Activated CD8-positive, alpha-beta T cell treated with anti-CD3 and anti-CD28 coated beads for 36 hours (primary cell): ENCODE results near the gene MBP. TPM values are rescaled to one million over a fixed set of nuclear protein-coding genes. Genes with fewer than 3 reads are reported as not detected.

Source experiments
- ATAC-seq: fragments of 200-7000 bp; cut with Tn5 transposase; one replicate; pipeline ENCODE4 v1.10.0; 2021; ENCODE audit warnings: mild to moderate bottlenecking, moderate library complexity
- CTCF ChIA-PET: fragments of 350-600 bp; sonication (Branson Sonifier 250); formaldehyde crosslinking; loops from one replicate; lab custom pipeline; 2021; ENCODE audit warnings: antibody characterized with exemption; lab: Charles Lee
- POLR2A ChIA-PET: fragments of 350-600 bp; sonication (Branson Sonifier 250); formaldehyde crosslinking; loops from one replicate; lab custom pipeline; 2021; ENCODE audit warnings: antibody characterized with exemption; lab: Charles Lee
- DNase-seq: peaks from one replicate; pipeline ENCODE4 v3.0.0-alpha.2; 2020
- H3K27ac Mint-ChIP-seq: one replicate; pipeline ENCODE4 v1.8.0; 2021; ENCODE audit warnings: mild to moderate bottlenecking, mixed read lengths
- H3K27me3 Mint-ChIP-seq: one replicate; pipeline ENCODE4 v1.8.0; 2021; ENCODE audit warnings: mixed read lengths
- H3K36me3 Mint-ChIP-seq: one replicate; pipeline ENCODE4 v1.8.0; 2021; ENCODE audit warnings: low read depth, mixed read lengths
- H3K4me1 Mint-ChIP-seq: one replicate; pipeline ENCODE4 v1.8.0; 2021; ENCODE audit warnings: low read depth, mixed read lengths
- H3K4me3 Mint-ChIP-seq: one replicate; pipeline ENCODE4 v1.8.0; 2021; ENCODE audit warnings: mild to moderate bottlenecking, moderate library complexity, mixed read lengths
- H3K9me3 Mint-ChIP-seq: one replicate; pipeline ENCODE4 v1.8.0; 2021; ENCODE audit warnings: mixed read lengths
- intact Hi-C: fragments of 100-400 bp; cut with micrococcal nuclease; formaldehyde crosslinking; loops from one replicate; pipeline ENCODE4 v1.10.0; 2022
- total RNA-seq, 2 experiments: library from RNA; stranded (reverse); gene quantifications; one replicate each; pipeline ENCODE4 v1.2.3, GENCODE V29; 2021
- TF ChIP-seq, protein P1 (sequence below): fragments of 200-600 bp; IDR thresholded peaks from one replicate; pipeline ENCODE4 v1.8.0; 2022; ENCODE audit warnings: antibody characterized with exemption, mild to moderate bottlenecking

The MBP gene
- total RNA-seq, 2 experiments from 2014 or later: 39.9 to 41.5 TPM

DNA sequence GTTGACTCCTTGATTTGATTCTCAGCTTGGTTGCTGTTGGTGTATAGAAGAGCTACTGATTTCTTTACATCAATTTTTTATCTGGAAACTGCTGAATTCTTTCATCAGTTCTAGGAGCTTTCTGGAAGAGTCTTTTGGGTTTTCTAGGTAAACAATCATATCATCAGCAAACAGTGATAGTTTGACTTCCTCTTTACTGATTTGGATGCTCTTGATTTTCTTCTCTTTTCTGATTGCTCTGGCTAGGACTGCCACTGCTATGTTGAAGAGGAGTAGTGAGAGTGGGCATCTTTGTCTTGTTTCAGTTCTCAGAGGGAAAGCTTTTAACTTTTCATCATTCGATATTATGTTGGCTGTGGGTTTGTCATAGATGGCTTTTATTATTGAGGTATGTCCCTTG is 169.7 kb downstream of the MBP start:
- ATAC-seq (no peak), DNase-seq (no peak)
- CTCF ChIA-PET: interaction anchor here (0.9 to 1.4 kb wide), 4 partner anchors 21 to 162 kb away, joined by 3 read pairs; no protein-coding TSS in a partner anchor
- POLR2A ChIA-PET: no interaction called here
- Mint-ChIP-seq H3K4me1 (peaks cover 16% of the 10 kb centered on the region), H3K4me3 (no peak overlapping the region), H3K9me3 (no peaks in the 10 kb centered on the region), H3K36me3 (peaks cover 55% of the 10 kb centered on the region), H3K27me3 (no peaks in the 10 kb centered on the region), H3K27ac (peak overlapping the region; percentile 5)
- intact Hi-C loops: no loop called here
- TF ChIP-seq, protein P1, sequence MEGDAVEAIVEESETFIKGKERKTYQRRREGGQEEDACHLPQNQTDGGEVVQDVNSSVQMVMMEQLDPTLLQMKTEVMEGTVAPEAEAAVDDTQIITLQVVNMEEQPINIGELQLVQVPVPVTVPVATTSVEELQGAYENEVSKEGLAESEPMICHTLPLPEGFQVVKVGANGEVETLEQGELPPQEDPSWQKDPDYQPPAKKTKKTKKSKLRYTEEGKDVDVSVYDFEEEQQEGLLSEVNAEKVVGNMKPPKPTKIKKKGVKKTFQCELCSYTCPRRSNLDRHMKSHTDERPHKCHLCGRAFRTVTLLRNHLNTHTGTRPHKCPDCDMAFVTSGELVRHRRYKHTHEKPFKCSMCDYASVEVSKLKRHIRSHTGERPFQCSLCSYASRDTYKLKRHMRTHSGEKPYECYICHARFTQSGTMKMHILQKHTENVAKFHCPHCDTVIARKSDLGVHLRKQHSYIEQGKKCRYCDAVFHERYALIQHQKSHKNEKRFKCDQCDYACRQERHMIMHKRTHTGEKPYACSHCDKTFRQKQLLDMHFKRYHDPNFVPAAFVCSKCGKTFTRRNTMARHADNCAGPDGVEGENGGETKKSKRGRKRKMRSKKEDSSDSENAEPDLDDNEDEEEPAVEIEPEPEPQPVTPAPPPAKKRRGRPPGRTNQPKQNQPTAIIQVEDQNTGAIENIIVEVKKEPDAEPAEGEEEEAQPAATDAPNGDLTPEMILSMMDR: no peak

DNA sequence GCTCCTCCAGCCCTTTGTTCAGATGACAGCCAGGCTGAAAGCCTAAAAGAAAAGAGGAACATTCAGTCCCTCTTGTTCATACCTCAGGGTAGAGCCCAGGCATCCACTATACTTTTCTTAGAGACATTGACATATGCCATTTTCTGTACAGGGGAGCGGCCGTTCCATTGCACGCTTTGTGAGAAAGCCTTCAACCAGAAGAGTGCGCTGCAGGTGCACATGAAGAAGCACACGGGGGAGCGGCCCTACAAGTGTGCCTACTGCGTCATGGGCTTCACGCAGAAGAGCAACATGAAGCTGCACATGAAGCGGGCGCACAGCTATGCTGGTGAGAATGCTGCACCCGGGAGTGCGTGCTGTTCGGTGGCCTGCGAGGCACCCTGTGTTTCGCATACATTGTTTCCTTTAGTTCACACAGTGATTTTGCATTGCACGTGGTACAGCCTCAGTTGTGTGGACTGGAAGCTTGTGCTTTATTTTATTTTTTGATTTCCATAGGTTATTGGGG is 172.0 kb downstream of the MBP start:
- Mint-ChIP-seq H3K4me1 (peaks cover 16% of the 10 kb centered on the region), H3K36me3 (peaks cover 64% of the 10 kb centered on the region), H3K27me3 (no peaks in the 10 kb centered on the region), H3K9me3 (no peaks in the 10 kb centered on the region), H3K27ac (no peak overlapping the region), H3K4me3 (no peak overlapping the region)
- intact Hi-C loops: no loop called here
- TF ChIP-seq, protein P1: no peak
- DNase-seq: no peak
- no peak for ATAC-seq
- CTCF ChIA-PET: no interaction called here
- POLR2A ChIA-PET: interaction anchor here (1.5 kb wide), 1 partner anchor 22 kb away, joined by 3 read pairs; no protein-coding TSS in a partner anchor

DNA sequence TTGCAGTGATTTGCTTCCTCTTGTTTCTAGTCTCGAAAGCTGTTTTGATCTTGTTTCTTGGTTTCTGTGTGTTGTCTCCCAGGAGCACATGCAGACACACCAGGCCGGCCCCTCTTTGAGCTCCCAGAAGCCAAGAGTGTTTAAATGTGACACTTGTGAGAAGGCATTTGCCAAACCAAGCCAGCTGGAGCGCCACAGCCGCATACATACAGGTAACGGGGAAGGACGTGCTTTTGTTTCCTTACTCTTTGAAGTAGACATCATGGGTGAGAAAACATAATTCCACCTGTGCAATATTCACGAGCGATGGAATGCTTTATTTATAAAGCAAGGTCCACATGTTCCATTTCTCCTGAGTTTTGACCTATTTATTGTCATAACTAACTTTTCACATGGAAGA is 173.0 kb downstream of the MBP start:
- Mint-ChIP-seq H3K4me1 (peaks cover 16% of the 10 kb centered on the region), H3K36me3 (peaks cover 60% of the 10 kb centered on the region), H3K27me3 (no peaks in the 10 kb centered on the region), H3K4me3 (no peak overlapping the region), H3K27ac (no peak overlapping the region), H3K9me3 (no peaks in the 10 kb centered on the region)
- POLR2A ChIA-PET: interaction anchor here (1.5 kb wide), 1 partner anchor 23 kb away, joined by 3 read pairs; no protein-coding TSS in a partner anchor
- TF ChIP-seq, protein P1: no peak
- ATAC-seq: no peak
- intact Hi-C loops: no loop called here
- CTCF ChIA-PET: no interaction called here
- DNase-seq: no peak

DNA sequence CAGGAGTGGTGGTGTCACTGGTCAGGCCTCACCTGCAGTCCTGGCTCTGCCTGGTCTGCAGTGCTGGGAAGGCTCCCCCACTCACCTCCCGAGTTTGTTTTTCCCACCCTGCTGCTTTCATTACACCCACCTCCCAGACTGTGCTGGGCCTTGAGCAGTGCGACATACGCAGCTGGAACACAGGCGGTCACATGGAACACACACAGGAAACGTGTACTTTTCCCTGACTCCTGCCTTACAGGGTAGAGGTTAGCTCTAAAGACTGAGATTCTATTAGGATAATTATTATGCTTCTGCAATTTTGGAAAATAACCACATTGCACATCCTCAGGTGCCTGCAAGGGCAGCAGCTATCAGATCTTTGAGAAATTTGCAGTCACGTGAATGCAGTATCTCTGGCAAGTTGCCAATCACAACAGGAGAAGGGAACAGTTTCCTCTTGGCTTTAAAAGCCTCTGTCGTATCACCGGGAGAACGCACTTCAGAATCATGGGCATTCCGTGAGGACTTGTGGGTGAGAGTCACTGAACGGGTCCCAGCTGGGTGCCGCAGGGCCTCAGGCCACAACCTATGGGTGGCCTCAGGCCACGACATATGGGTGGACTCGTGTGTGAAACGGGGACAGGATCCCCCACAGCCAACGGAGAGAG is 173.8 kb downstream of the MBP start:
- Mint-ChIP-seq H3K27ac (no peak overlapping the region), H3K9me3 (no peaks in the 10 kb centered on the region), H3K36me3 (peaks cover 56% of the 10 kb centered on the region), H3K4me1 (peaks cover 12% of the 10 kb centered on the region), H3K4me3 (no peak overlapping the region), H3K27me3 (no peaks in the 10 kb centered on the region)
- ATAC-seq (no peak), DNase-seq (no peak)
- POLR2A ChIA-PET: interaction anchor here (1.5 kb wide), 1 partner anchor 24 kb away, joined by 3 read pairs; no protein-coding TSS in a partner anchor
- TF ChIP-seq, protein P1: no peak
- CTCF ChIA-PET: interaction anchor here (1.0 to 1.2 kb wide), 2 partner anchors 155 to 157 kb away, joined by 4 to 6 read pairs; no protein-coding TSS in a partner anchor
- intact Hi-C loops: no loop called here
